NCI-H128 (cell line): ENCODE results near the gene SLC2A14.
"Not testable (repeated sequence)": the region's sequence is repeated elsewhere in the genome, so short reads cannot be mapped to it uniquely, and the experiment has no call there.

ENCODE experiments used
- DNase-seq: peaks from one replicate; lab custom pipeline; 2025; ENCODE audit not compliant: unreplicated experiment; lab: John Stamatoyannopoulos, UW

SLC2A14 gene

GRCh38 chr12:7872566-7873319, at the start of gene SLC2A14:
SLC2A14 (minus strand) TSS chr12:7872915; CDS start chr12:7869880, 3,035 bp downstream.
- DNase-seq, result no peak

GRCh38 chr12:7921181-7921580, 48.5 kb upstream of the SLC2A14 start:
- not testable (repeated sequence) for DNase-seq

- DNase-seq, result not testable (repeated sequence)
Observed at GRCh38 chr12:7918268-7918590, 45.5 kb upstream of the SLC2A14 start.

GRCh38 chr12:7917392-7918267, 44.9 kb upstream of the SLC2A14 start:
- no peak for DNase-seq

- DNase-seq, result no peak
Observed at GRCh38 chr12:7916936-7917335, 44.2 kb upstream of the SLC2A14 start.

GRCh38 chr12:7915661-7916403, 43.1 kb upstream of the SLC2A14 start:
- DNase-seq, result no peak

GRCh38 chr12:7910106-7910505, 37.4 kb upstream of the SLC2A14 start:
- not testable (repeated sequence) for DNase-seq

GRCh38 chr12:7907009-7907408, 34.3 kb upstream of the SLC2A14 start:
- no peak for DNase-seq

GRCh38 chr12:7906303-7906702, 33.6 kb upstream of the SLC2A14 start:
- DNase-seq, result not testable (repeated sequence)

- DNase-seq, result not testable (repeated sequence)
Observed at GRCh38 chr12:7905600-7906125, 32.9 kb upstream of the SLC2A14 start.

GRCh38 chr12:7905071-7905470, 32.4 kb upstream of the SLC2A14 start:
- DNase-seq, result no peak

- not testable (repeated sequence) for DNase-seq
Observed at GRCh38 chr12:7902416-7902815, 29.7 kb upstream of the SLC2A14 start.

- DNase-seq, result no peak
Observed at GRCh38 chr12:7899755-7900154, 27.0 kb upstream of the SLC2A14 start.

GRCh38 chr12:7896726-7897125, 24.0 kb upstream of the SLC2A14 start:
- DNase-seq, result not testable (repeated sequence)

GRCh38 chr12:7892186-7892980, 19.7 kb upstream of the SLC2A14 start:
- DNase-seq, result no peak

- DNase-seq, result no peak
Observed at GRCh38 chr12:7884689-7885088, 12.0 kb upstream of the SLC2A14 start.

- not testable (repeated sequence) for DNase-seq
Observed at GRCh38 chr12:7881736-7882120, 9.0 kb upstream of the SLC2A14 start.

GRCh38 chr12:7880952-7881735, 8.4 kb upstream of the SLC2A14 start:
- DNase-seq, result not testable (repeated sequence)

GRCh38 chr12:7879246-7879645, 6.5 kb upstream of the SLC2A14 start:
- no peak for DNase-seq

GRCh38 chr12:7877420-7877819, 4.7 kb upstream of the SLC2A14 start:
- no peak for DNase-seq
